Measurements from ENCODE around the gene P2RY8. TPM values are rescaled to one million over a fixed set of nuclear protein-coding genes. Genes with fewer than 3 reads are reported as not detected.
"Not testable (repeated sequence)": the region's sequence is repeated elsewhere in the genome, so short reads cannot be mapped to it uniquely, and the experiment has no call there.

The P2RY8 gene
- total and polyA plus RNA-seq, 2 of the 4 experiments (the other 2 are of a cell fraction) = not detected

- no TSS peak for BruUV-seq (replicated peaks)
- Histone ChIP-seq H4K5ac (ENCODE audit: low read depth, low read length) (no peak overlapping the region), H3K14ac (replicated peaks; ENCODE audit: low read depth, low read length) (no peak overlapping the region), H3K9me3 (ENCODE audit: control insufficient read depth, insufficient read depth, low read length) (no peaks in the 10 kb centered on the region), H4K91ac (ENCODE audit: insufficient read depth, low read depth, low read length) (no peak overlapping the region), H2AK5ac (ENCODE audit: low read depth, low read length) (no peak overlapping the region), H3K56ac (ENCODE audit: extremely low read depth, insufficient read depth, low read length) (no peak overlapping the region), H2BK120ac (ENCODE audit: low read depth, low read length) (no peak overlapping the region), H3K27me3 (ENCODE audit: control insufficient read depth, insufficient read depth, low read length) (no peaks in the 10 kb centered on the region), H3K9me1 (ENCODE audit: insufficient read depth, low read length) (no peaks in the 10 kb centered on the region), H3K4me1 (ENCODE audit: control insufficient read depth, insufficient read depth, low read length) (no peaks in the 10 kb centered on the region), H3K23ac (ENCODE audit: low read depth, low read length) (no peak overlapping the region), H3K18ac (ENCODE audit: low read depth, low read length) (no peak overlapping the region), H3K79me1 (ENCODE audit: low read depth in 1 of 2, low read length in 2 of 2) (no peaks in the 10 kb centered on the region), H3K4me3 (ENCODE audit: insufficient read depth, low read depth, low read length) (no peak overlapping the region), H3K4ac (ENCODE audit: low read depth, low read length) (no peak overlapping the region), H3K9ac (ENCODE audit: low read depth, low read length) (no peak overlapping the region), H3K27ac (ENCODE audit: insufficient read depth, low read length) (no peak overlapping the region), H2BK5ac (ENCODE audit: low read depth, low read length, poor library complexity, severe bottlenecking) (no peak overlapping the region), H4K20me1 (ENCODE audit: insufficient read depth, low read length) (no peaks in the 10 kb centered on the region), H2BK15ac (ENCODE audit: low read depth, low read length) (no peak overlapping the region), H2BK20ac (ENCODE audit: low read depth, low read length) (no peak overlapping the region), H3K36me3 (ENCODE audit: control insufficient read depth, insufficient read depth, low read length) (no peaks in the 10 kb centered on the region), H2AFZ (replicated peaks; ENCODE audit: low read length, poor library complexity) (no peak overlapping the region), H4K8ac (ENCODE audit: low read depth in 2 of 2, low read length in 2 of 2) (no peak overlapping the region), H3K4me2 (ENCODE audit: low read depth, low read length) (no peak overlapping the region), H2AK9ac (replicated peaks; ENCODE audit: low read depth, low read length, poor library complexity) (no peak overlapping the region)
- POLR2A ChIA-PET (ENCODE audit: unreplicated experiment) = no interaction called here
- dilution Hi-C loops (cut with HindIII; ENCODE audit: low sequenced_read_pairs, unreplicated experiment) (no loop called here), in situ Hi-C loops (cut with MboI; ENCODE audit: low sequenced_read_pairs) (no loop called here), intact Hi-C loops (cut with micrococcal nuclease) (no loop called here)
- no peak for ATAC-seq (ENCODE audit: low read depth)
- DNase-seq = no peak
- TF ChIP-seq MAZ (IDR thresholded peaks at IDR 0.05; ENCODE audit: borderline replicate concordance, low read depth, low read length) (no peak), RAD21 (IDR thresholded peaks at IDR 0.05; ENCODE audit: low read length) (no peak), CTCF (conservative IDR thresholded peaks at IDR 0.05; ENCODE audit: low read depth, low read length) (no peak), RCOR1 (IDR thresholded peaks at IDR 0.05; ENCODE audit: insufficient replicate concordance, low read length) (no peak), BHLHE40 (IDR thresholded peaks at IDR 0.05; ENCODE audit: low read depth, low read length) (no peak), CHD1 (IDR thresholded peaks at IDR 0.05; ENCODE audit: low read depth, low read length) (no peak)
- WGBS, 2 experiments (ENCODE audit: extremely low coverage in 2 of 2, insufficient read length in 1 of 2) = no CpG with 5 or more reads among the region's 10 CpGs
- CTCF ChIA-PET = no interaction called here
These were observed 28.0 kb upstream of the P2RY8 start for GRCh38 chrX:1564750-1565683.

- H4K20me1 ChIP-seq (ENCODE audit: insufficient read depth, low read length); H2AFZ ChIP-seq (replicated peaks; ENCODE audit: low read length, poor library complexity); H2BK120ac ChIP-seq (ENCODE audit: low read depth, low read length); H4K8ac ChIP-seq (ENCODE audit: low read depth in 2 of 2, low read length in 2 of 2); H3K56ac ChIP-seq (ENCODE audit: extremely low read depth, insufficient read depth, low read length); in situ Hi-C loops (cut with MboI; ENCODE audit: low sequenced_read_pairs); H3K4ac ChIP-seq (ENCODE audit: low read depth, low read length); H3K4me3 ChIP-seq (ENCODE audit: insufficient read depth, low read depth, low read length); H3K9me1 ChIP-seq (ENCODE audit: insufficient read depth, low read length); H3K27ac ChIP-seq (ENCODE audit: insufficient read depth, low read length); H2BK5ac ChIP-seq (ENCODE audit: low read depth, low read length, poor library complexity, severe bottlenecking); dilution Hi-C loops (cut with HindIII; ENCODE audit: low sequenced_read_pairs, unreplicated experiment); POLR2A ChIA-PET (ENCODE audit: unreplicated experiment); H2AK5ac ChIP-seq (ENCODE audit: low read depth, low read length); DNase-seq; H3K23ac ChIP-seq (ENCODE audit: low read depth, low read length); H4K5ac ChIP-seq (ENCODE audit: low read depth, low read length); H4K91ac ChIP-seq (ENCODE audit: insufficient read depth, low read depth, low read length); H2BK15ac ChIP-seq (ENCODE audit: low read depth, low read length); H3K18ac ChIP-seq (ENCODE audit: low read depth, low read length); H3K79me1 ChIP-seq (ENCODE audit: low read depth in 1 of 2, low read length in 2 of 2); H2BK20ac ChIP-seq (ENCODE audit: low read depth, low read length); intact Hi-C loops (cut with micrococcal nuclease); H3K4me1 ChIP-seq (ENCODE audit: control insufficient read depth, insufficient read depth, low read length); H3K14ac ChIP-seq (replicated peaks; ENCODE audit: low read depth, low read length); H3K9ac ChIP-seq (ENCODE audit: low read depth, low read length); BruUV-seq (replicated peaks); H3K36me3 ChIP-seq (ENCODE audit: control insufficient read depth, insufficient read depth, low read length); H2AK9ac ChIP-seq (replicated peaks; ENCODE audit: low read depth, low read length, poor library complexity); H3K9me3 ChIP-seq (ENCODE audit: control insufficient read depth, insufficient read depth, low read length); H3K27me3 ChIP-seq (ENCODE audit: control insufficient read depth, insufficient read depth, low read length); ATAC-seq (ENCODE audit: low read depth); CTCF ChIA-PET; H3K4me2 ChIP-seq (ENCODE audit: low read depth, low read length): not testable (repeated sequence)
- 67% methylated on average over 1 of the region's 7 CpGs; no CpG with 5 or more reads in 1 of the 2 experiments for WGBS, 2 experiments (ENCODE audit: extremely low coverage in 2 of 2, insufficient read length in 1 of 2)
These were observed 27.1 kb upstream of the P2RY8 start for GRCh38 chrX:1564077-1564476.
